GM21576 (cell line): ENCODE data around the gene RANBP10.

Source experiments
- ATAC-seq: cut with Tn5 transposase; IDR thresholded peaks from one replicate; pipeline ENCODE4 v1.9.1; 2021; ENCODE audit warnings: mild to moderate bottlenecking, moderate library complexity; ENCODE audit not compliant: unreplicated experiment

The RANBP10 gene

DNA sequence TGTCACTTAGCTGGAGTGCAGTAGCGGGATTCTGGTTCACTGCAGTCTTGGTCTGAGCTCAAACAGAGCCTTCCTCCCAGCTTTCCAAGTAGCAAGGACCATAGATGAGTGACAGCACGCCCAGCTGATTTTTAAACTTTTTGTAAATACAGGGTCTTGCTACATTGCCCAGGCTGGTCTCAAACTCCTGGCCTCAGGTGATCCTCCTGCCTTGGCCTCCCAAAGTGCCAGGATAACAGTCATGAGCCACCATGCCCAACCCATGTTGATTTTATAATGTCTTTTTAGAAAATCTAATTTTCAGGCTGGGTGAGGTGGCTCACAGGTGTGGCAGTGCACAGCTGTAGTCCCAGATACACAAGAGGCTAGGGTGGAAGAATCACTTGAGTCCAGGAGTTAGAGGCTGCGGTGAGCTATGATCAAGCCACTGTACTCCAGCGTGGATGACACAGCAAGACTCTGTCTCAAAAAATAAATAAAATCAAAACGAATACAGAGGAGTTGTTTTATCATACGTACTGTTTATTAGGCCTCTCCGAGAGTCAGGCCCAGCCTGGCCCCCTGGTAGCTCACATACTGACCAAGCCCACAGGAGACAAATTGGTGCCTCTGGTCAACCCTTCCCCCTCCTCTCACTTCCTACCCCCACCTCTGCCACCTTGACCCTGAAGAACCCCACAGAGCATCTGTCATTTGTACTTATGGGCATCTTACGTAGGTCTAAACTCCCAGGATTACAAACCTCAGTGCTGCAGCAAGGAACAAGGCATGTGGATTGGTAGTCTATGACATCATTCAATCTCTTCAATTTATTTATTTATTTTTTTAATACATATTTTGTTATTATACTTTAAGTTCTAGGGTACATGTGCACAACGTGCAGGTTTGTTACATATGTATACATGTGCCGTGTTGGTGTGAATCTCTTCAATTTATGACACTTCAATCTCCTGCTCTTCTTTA lies 126.1 kb downstream of the RANBP10 start:
- no peak for ATAC-seq

- ATAC-seq, result no peak
Observed at GRCh38 chr16:67678354-67679023, 127.9 kb downstream of the RANBP10 start.

DNA sequence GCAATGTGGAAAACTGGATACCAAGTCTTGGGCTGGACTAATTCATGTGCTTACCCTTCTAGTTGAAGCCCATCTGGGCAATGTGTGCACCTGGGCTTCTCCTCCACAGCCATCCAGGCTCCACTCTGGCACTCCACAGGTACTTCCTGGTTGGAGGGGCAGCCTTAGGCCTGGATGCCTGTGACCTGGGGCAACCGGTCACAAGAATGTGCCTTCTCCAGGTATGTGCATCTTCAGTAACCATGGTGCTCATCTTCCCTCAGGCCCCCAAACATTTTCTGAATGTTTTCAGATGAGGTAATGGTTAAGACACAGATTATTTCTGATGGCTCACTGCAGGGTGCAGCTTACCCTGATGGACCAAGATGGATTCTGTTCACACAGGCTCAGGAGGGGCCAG lies 128.6 kb downstream of the RANBP10 start:
- no peak for ATAC-seq

- no peak for ATAC-seq
Observed at GRCh38 chr16:67676939-67677338, 129.4 kb downstream of the RANBP10 start.

- no peak for ATAC-seq
Observed at GRCh38 chr16:67676516-67676915, 129.8 kb downstream of the RANBP10 start.

DNA sequence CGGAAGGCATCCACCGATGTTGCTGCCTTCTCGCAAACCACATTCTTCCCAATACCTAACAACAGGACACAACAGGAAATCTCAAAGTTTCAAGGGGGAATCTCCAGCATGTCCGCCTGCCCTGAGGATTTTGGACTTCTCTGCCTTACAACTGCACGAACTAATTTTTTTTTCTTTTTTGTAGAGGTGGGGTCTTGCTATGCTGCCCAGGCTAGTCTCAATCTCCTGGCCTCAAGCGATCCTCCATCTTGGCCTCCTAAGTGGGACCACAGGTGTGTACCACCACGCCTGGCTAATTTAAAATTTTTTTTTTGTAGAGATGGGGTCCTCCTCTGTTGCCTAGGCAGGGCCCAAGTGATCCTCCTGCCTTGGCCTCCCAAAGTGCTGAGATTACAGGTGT lies 130.4 kb downstream of the RANBP10 start:
- ATAC-seq, result no peak

- ATAC-seq, result no peak
Observed at GRCh38 chr16:67675579-67675935, 130.8 kb downstream of the RANBP10 start.

DNA sequence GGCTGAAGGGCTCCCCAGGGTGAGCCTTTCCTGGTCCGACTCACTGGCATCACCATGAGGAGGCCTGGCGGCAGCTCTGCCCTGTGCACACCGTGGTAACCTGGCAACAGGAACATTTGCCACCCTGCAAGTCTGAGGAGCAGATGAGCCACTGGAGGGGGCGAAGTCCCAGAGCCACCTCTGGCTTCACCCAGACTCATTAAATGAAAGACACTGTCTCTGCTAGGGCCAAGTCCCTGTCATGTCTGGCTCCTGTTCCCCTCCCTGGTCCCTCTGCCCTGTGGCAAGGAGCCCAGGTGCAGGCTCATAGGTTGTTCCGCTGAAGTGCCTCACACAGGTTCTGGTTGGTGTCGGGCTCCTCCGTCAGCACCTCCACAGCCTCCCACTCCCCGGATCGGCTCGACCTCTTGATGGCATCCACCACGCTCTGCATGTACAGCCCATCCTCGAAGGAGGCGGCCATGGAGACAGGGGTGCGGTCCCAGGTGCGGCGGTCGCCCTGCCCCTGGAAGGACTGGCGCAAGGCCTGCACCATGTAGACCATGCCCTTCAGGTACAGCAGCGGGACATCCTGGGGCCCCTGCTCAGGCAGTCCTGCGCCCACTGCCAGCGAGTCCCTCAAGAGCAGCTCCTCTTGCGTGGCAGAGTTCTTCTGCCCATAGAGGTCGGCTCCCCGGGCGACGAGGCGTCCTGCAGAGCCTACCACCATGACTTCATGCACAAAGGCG lies 131.3 kb downstream of the RANBP10 start:
- no peak for ATAC-seq

DNA sequence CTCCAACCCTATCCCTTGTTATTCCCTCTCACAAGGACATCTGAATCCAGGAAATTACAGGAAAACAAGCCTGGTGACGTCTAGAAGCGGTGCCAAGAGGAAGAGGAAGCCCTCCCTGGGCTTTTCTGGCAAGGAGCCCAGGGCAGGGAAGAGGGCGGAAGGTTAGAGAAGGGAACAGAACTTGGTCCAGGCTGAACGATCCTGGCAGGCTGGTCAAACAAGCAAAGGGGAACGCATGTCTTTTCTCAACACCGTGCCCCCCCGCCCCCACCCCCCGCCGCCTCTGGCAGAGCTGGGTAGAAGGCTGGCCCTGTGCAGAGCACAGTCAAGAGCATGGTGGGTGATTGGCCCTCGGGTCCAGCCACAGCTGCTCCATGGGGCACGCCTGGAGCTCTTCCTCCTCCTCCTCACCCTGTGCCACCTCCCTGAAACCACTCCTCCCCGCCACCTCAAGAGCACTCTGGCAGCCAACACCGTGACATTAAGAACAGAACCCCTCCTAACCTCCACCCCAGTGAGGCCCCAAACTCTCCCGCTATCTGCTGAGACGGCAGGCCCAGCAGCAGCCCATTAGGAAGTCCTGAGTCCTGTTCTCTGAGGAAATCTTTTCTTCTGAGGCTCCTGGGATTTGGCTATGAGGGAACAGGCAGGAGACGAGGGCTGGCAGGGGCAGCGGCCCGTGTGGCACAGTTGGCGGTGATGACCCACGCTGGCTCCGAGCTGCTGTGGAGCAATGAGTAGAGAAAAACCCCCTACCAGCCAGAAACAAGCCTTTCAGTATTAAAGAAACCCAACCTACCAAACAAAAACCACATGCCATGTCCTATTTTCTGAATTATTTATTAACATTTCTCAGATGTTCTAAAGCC lies 132.4 kb downstream of the RANBP10 start:
- no peak for ATAC-seq
